ENCODE results near the gene PEAK1.

The PEAK1 gene

DNA sequence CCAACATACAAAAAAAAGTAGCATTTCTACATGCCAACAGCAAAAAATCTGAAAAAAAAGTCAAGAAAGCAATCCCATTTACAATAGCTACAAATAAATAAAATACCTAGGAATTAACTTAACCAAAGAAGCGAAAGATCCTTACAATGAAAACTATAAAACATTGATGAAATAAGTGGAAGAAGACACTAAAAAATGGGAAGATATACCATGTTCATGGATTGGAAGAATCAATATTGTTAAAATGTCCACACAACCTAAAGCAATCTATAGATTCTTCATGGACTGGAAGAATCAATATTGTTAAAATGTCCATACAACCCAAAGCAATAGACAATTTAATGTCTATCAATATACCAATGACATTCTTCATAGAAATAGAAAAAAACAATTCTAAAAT lies 21.0 kb downstream of the PEAK1 start:
- DNase-seq (ENCODE audit: low read depth) = no peak

DNA sequence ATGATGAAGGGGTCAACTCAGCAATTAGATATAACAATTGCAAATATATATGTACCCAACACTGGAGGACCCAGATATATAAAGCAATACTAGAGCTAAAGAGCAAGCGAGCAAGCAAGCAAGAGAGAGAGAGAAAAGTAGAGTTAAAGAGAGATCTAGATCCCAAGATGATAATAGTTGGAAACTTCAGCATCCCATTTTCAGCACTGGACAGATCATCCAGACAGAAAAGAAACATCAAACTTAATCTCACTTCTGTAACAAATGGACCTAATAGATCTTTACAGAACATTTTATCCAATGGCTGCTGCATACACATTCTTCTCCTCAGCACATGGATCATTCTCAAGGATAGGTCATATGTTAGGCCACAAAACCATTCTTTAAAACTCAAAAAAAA lies 23.2 kb downstream of the PEAK1 start:
- DNase-seq (ENCODE audit: low read depth) = no peak

GRCh38 chr15:77395013-77395774 lies 24.7 kb downstream of the PEAK1 start:
- no peak for DNase-seq (ENCODE audit: low read depth)

- DNase-seq (ENCODE audit: low read depth) = no peak
Measured at GRCh38 chr15:77393471-77393840, 26.4 kb downstream of the PEAK1 start.

GRCh38 chr15:77392762-77393470 lies 27.0 kb downstream of the PEAK1 start:
- DNase-seq (ENCODE audit: low read depth) = no peak

GRCh38 chr15:77391372-77391951 lies 28.4 kb downstream of the PEAK1 start:
- no peak for DNase-seq (ENCODE audit: low read depth)

- no peak for DNase-seq (ENCODE audit: low read depth)
Measured at GRCh38 chr15:77387365-77388105, 32.4 kb downstream of the PEAK1 start.

DNA sequence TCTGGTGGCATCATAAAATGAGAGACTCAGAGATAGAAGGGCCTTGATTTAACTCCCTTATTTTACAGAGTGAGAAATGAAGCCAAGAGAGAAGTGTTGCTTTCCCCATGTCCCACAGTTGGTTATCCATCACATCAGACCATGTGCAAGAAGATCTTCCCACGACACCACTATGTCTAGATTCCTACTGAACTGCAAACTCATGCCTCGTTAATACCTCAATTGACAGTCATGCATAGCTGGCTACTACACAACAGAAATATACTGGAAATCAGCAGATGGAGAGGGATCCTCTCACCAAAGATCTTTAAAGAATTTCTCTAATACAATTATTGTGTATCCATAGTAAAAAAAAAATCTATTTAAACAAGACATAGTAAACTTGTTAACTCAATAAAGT lies 33.3 kb downstream of the PEAK1 start:
- no peak for DNase-seq (ENCODE audit: low read depth)

DNA sequence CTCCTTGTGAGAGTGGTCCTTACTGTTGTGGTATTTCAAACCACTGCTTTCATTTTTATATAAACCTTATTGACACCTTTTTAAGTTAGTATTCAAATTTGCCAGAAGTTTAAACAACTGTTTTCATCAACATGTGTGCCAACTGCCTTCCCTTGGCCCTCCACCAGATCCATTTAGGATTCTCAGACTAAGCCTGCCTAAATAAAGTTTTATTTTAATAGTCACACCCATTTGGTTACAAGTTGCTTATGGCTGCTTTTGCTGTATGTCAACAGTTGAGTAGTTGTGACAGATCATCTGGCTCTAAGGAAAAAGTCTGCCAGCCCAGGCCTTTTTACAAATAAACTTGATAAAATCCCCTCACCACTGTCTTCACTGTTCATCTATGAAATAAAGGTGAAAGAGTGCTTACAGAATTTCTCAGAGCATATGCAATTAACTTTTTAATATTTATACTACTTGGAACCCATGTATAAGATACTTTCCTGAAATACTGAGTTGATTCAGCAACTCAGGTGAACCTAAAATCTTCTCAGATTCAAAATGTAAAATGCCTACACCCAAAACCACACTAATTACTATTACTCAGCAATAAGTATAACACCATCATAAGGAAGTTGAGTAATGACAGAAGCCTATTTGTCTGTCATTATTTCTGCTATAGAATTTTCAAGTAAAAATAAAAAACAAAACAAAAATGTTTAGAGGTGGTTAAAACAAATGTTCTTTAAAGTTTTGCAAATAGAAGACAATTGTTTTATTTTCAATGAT lies 35.1 kb downstream of the PEAK1 start:
- DNase-seq (ENCODE audit: low read depth) = no peak

- no peak for DNase-seq (ENCODE audit: low read depth)
Measured at GRCh38 chr15:77384086-77384485, 35.8 kb downstream of the PEAK1 start.

DNA sequence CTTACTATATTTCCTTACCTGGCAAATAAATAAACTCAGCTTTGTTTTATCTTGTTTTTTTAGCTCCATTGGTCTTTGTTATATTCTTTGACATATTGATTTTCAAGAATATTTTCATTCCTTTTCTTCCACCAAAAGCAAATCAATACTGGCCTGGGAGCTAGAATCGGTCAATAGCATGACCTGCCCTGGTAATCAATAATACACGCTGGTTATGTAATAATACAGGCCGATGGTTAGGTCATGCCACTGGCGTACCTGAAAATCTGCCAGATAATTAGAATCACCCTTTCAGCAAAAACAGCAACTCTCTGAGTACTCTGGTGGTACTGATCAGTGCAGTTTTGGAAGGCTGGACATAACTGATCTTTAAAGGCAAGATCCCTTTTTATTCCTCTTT lies 39.9 kb downstream of the PEAK1 start:
- DNase-seq (ENCODE audit: low read depth) = no peak

DNA sequence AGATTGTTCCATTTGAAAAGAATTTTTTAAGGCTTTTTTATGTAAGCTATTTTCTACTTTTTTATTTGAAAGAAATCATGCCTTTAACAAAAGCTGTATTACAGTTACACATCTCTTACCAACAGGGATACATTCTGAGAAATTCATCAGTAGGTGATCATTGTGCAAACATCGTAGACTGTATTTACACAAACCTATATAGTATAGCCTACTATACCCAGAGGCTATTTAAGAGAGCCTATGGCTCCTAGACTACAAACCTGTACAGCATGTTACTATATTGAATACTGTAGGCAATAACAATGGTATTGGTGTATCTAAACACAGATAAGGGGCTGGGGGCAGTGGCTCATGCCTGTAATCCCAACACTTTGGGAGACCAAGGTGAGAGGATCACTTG lies 43.1 kb downstream of the PEAK1 start:
- no peak for DNase-seq (ENCODE audit: low read depth)

DNA sequence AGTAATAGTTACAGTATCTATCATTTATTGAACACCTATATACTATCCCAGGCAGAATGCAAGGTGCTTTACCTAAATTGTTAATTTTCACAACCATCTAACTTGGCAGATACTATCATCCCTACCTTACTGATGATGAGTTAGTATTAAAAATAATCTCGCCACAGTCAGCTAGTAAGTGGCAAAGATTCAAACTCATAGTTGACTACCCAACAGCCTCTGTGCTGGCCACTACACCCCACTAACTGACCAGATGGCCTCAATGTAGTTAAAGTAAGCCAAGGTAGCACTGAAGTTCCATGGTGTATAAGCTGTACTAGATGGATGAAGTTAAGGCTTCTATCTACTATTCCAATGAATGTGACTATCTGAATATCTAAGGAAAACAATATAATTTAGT lies 44.8 kb downstream of the PEAK1 start:
- no peak for DNase-seq (ENCODE audit: low read depth)

DNA sequence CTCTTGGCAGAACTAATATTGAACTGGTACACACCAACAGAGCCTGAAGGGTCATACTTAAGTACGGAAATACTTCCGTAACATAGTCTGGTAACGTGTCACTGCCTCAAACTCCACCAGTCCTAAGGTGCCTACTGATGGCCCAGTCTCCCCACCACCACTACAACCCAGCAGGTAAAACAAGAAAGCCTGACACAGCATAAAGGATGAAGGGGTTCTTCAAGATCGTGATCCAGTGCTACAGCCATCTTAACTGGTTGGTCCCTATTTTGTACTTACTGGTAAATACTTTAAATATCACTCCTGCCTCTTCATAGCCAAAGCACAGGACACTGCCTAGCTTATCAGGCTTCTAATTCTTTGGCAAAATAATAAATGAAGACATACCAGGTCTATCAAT lies 46.5 kb downstream of the PEAK1 start:
- no peak for DNase-seq (ENCODE audit: low read depth)

DNA sequence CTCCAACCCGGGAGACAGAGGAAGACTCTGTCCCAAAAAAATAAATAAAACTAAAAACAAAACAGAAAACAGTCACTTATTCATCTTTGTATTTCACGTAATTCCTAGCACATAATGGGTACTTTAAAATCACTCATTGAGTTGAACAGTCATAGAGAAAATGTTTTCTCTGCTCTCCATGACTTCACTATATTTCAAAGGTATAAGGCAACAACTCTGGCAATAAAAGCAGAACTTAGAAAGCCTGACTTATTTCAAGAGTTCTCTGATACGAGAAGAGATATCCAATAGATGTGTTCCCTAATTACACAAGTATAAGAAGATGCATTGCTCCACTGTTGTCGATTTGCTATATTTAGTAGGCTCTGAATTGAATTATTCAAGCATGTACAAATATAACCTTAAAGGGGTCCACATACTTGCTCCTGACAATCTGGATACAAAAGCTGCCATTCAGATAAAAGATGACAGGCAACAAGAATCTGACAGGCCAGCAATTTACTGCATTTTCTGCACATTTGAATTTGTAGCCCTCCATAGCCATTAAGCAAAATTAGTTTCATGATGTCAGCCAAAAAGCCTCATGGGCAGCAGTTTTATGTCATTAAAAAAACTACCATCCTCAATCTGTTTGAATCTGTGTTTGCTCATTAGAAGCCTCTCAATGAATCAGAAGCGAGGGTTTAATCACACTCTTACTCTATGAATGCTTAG lies 47.9 kb downstream of the PEAK1 start:
- no peak for DNase-seq (ENCODE audit: low read depth)

DNA sequence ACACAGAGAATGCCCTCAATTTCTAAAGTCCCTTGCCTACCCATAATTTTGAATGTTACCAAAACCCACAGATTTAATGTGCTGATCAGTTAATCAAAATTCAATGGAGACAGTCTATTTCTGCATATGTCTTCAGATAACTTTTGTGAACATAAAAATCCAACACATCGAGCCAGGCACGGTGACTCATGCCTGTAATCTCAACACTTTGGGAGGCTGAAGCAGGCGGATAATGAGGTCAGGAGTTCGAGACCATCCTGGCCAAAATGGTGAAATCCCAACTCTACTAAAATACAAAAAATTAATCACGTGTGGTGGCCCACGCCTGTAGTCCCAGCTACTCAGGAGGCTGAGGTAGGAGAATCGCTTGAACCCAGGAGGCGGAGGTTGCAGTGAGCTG lies 49.3 kb downstream of the PEAK1 start:
- DNase-seq (ENCODE audit: low read depth) = no peak

DNA sequence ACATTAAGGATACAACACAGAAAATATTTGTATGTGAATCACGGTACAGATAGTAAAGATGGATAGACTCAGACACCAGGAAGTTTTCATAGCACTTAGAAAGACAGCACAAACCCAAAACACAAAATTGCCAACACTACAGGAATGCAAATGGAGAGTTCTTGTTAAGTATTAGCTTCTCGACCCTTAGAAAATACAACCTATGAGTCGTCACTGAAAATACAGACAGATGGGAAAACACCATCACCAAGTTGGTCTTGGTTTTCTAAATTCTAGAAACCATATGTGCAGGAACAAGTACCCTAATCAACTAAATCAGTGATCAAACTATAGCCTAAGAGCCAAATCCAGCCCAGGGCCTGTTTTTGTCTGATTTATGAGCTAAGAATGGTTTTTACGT lies 50.7 kb downstream of the PEAK1 start:
- DNase-seq (ENCODE audit: low read depth) = no peak

- no peak for DNase-seq (ENCODE audit: low read depth)
Measured at GRCh38 chr15:77367631-77368030, 52.3 kb downstream of the PEAK1 start.

GRCh38 chr15:77361456-77361855 lies 58.4 kb downstream of the PEAK1 start:
- no peak for DNase-seq (ENCODE audit: low read depth)

- no peak for DNase-seq (ENCODE audit: low read depth)
Measured at GRCh38 chr15:77358545-77359240, 61.2 kb downstream of the PEAK1 start.

DNA sequence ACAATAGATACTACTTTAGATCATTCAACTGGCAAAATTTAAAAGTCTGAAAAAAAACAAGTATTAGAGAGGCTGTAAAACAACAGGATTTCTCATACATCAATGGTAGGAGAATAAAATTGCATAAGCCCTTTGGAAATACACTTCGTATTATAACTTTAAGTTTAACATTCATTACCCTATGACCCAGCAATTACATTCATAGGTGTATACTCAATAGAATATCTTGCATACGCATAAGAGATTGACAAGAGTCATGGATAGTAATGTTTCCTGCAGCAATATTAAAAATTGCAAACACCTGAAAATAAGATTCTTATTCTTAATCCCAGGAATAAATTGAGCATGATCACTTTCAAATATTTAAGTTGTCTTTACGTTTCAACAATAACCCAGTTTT lies 63.6 kb downstream of the PEAK1 start:
- DNase-seq (ENCODE audit: low read depth) = no peak
